GM03348 (cell line): Measurements from ENCODE around the gene FCRL3.
A peak's percentile ranks its signal among the peaks of the same experiment; 100 is the strongest.
"Not testable (repeated sequence)": the region's sequence is repeated elsewhere in the genome, so short reads cannot be mapped to it uniquely, and the experiment has no call there.

Experiments
- DNase-seq: peaks from one replicate; pipeline ENCODE4 v3.0.0; 2012; ENCODE audit warnings: low spot score

Gene FCRL3, protein sequence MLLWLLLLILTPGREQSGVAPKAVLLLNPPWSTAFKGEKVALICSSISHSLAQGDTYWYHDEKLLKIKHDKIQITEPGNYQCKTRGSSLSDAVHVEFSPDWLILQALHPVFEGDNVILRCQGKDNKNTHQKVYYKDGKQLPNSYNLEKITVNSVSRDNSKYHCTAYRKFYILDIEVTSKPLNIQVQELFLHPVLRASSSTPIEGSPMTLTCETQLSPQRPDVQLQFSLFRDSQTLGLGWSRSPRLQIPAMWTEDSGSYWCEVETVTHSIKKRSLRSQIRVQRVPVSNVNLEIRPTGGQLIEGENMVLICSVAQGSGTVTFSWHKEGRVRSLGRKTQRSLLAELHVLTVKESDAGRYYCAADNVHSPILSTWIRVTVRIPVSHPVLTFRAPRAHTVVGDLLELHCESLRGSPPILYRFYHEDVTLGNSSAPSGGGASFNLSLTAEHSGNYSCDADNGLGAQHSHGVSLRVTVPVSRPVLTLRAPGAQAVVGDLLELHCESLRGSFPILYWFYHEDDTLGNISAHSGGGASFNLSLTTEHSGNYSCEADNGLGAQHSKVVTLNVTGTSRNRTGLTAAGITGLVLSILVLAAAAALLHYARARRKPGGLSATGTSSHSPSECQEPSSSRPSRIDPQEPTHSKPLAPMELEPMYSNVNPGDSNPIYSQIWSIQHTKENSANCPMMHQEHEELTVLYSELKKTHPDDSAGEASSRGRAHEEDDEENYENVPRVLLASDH

DNA sequence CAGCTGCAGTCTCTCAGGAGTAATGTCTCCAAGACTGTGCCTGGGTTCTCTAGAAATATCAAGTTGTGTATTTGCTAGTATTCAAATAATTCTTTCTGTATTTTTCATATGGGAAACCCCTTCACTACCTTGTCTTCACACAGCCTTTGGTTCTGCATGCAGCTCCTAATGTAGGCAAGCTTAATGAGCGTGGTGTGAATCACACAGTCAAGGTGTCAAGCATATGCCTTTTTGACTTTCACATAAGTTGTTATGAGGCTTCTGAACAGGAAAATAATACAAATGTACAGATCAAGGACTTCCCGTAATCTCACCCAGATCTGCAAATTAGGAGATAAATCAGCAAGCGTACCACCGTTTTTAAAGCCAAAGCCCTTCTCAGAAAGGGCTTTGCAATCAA, at the start of gene FCRL3:
Gene FCRL3 (minus strand): TSS at position 38 of the 400 bp plus-strand sequence. CDS start 280 bp downstream, outside the sequence.
- DNase-seq, result no peak

GRCh38 chr1:157748262-157748817, 47.8 kb upstream of the FCRL3 start:
- no peak for DNase-seq

- no peak for DNase-seq
Measured at GRCh38 chr1:157739229-157739901, 38.8 kb upstream of the FCRL3 start.

DNA sequence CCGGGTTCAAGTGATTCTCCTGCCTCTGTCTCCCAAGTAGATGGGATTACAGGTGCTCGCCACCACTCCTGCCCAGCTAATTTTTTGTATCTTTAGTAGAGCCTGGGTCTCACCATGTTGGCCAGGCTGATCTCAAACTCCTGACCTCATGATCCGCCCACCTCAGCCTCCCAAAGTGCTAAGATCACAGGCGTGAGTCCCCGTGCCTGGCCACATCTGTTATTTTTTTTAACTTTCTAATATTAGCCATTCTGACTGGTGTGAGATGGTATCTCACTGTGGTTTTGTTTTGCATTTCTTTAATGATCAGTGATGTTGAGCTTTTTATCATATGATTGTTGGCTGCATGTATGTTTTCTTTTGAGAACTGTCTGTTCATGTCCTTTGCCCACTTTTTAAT, 35.4 kb upstream of the FCRL3 start:
- not testable (repeated sequence) for DNase-seq

DNA sequence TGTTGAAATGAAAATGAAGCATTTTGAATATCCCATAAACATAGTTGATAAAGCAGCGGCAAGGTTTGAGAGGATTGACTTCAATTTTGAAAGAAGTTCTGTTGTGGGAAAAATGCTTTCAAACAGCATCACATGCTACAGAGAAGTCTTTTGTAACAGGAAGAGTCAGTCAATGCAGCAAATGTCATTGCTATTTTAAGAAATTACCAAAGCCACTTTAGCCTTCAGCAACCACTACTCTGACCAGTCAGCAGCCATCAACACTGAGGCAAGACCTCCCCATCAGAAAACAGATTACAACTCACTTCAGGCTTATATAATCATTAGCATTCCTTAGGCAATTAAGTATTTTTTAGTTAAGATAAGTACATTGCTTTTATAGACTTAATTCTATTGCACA, 33.8 kb upstream of the FCRL3 start:
- no peak for DNase-seq

DNA sequence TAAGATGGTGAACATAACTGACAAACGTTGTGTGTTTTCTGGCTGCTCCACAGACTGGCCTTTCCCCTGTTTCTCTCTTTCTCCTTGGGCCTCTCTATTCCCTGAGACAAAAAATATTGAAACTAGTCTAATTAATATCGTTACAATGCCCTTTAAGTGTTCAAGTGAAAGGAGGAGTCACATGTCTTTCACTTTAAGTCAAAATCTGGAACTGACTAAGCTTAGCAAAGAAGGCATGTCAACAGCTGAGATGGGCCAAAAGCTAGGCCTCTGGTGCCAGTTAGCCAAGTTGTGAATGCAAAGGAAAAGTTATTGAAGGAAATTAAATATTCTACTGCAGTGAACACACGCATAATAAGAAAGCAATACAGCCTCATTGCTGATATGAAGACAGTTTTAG, 32.2 kb upstream of the FCRL3 start:
- DNase-seq, result no peak

GRCh38 chr1:157725221-157725577, 24.6 kb upstream of the FCRL3 start:
- DNase-seq, result no peak

GRCh38 chr1:157724537-157725220, 24.1 kb upstream of the FCRL3 start:
- no peak for DNase-seq

DNA sequence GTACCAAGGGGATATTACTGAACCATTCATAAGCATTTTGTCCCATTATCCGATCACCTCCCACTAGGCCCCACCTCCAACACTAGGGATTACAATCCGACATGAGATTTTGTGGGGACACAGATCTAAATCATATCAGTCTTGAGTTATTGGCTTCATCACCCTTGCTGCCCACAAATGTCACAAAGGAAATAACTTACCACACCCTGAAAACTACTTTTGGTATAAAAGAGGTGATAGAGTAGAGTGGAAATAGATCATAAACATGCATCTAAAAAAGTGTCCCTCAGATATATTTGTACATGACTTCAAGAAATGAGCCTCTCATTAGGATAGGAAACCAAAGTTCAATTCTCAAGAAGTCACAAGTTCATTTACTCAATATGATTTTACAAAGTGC, 22.6 kb upstream of the FCRL3 start:
- no peak for DNase-seq

DNA sequence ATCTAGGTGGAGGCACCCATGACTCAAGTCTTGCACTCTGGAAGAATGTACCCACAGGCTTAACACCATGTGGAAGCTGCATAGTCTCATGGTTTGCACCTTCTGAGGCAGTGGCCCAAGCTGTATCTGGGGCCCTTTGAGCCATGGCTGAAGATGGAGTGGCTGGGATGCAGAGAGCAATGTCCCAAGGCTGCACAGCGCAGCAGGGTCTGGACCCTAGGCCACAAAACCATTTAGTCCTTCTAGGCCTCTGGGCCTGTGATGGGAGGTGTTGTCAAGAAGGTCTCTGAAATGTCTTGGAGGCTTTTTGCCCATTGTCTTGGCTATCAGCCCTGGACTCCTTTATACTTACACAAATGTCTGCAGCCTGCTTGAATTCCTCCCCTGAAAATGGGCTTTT, 21.4 kb upstream of the FCRL3 start:
- DNase-seq, result no peak

DNA sequence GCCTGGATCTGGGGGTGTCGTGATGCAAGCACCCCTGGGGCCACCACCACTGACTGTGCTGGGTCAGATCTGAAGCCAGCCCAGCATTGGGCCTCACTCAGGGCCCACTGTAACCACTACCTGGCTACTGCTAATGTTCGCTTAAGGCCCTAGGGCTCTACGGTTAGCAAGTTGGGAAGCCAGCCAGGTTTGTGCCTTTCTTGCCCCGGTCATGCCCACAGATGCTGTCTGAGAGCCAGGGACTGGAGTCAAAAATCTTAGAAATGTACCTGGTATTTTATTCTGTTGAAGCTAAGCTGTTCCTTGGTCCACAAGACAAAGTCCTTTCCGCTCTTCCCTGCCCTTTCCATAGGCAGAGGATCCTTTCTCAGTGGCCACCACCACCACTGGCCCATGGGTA, 15.2 kb upstream of the FCRL3 start:
- no peak for DNase-seq

GRCh38 chr1:157711802-157712201, 11.2 kb upstream of the FCRL3 start:
- no peak for DNase-seq

DNA sequence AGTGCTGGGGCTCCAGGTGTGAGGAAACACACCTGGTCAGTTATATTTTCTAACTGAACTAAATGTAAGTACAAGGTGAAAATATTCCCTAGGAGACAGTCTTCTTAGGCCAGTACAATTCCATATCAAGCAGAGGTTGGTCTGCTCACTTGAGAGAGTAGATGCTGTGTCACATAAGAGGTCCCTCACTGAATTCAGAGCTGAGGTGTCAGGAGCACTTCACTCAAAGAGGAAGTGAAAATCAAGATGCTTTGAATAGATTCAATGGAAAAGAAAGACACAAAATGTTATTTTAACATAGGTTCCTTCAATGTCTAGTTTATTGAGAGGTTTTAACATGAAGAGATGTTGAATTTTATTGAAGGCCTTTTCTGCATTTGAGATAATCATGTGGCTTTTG, 4.3 kb upstream of the FCRL3 start:
- no peak for DNase-seq

- no peak for DNase-seq
Measured at GRCh38 chr1:157703981-157704380, 3.4 kb upstream of the FCRL3 start.

GRCh38 chr1:157702308-157702825, 1.8 kb upstream of the FCRL3 start:
- no peak for DNase-seq

GRCh38 chr1:157700305-157700704, 264 bp downstream of the FCRL3 start:
- DNase-seq, result no peak

DNA sequence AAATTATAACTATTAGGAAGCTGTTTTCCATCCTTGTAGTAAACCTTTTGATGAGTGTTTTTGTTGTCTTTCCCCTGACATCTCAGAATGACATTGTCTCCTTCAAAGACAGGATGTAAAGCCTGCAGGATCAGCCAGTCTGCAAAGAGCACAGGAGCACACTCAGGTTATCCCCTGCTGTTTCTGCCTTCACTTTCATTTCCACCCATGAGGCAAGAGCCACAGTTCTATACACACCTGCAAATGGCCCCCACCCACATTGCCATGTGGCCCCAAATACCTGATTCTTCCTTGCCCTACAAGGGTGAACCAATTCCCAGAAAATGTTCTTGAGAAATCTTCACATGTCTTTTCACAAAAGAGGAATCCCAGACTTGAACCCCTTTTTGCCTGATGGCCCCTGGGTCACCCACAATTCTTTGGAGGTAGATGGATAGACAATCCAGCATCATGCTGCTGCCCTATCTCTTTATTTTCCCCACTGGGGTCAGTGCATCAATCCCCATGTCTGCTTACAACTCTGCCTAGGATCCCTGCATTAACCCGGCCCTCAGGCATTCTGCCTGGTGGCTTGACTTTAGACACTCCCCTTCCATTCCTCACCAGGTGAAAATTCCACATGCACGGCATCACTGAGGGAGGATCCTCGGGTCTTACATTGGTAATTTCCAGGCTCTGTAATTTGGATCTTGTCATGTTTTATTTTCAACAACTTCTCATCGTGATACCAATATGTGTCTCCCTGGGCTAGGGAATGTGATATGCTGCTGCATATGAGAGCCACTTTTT, 2.6 kb downstream of the FCRL3 start:
- no peak for DNase-seq

GRCh38 chr1:157696966-157697628, 3.5 kb downstream of the FCRL3 start:
- no peak for DNase-seq

DNA sequence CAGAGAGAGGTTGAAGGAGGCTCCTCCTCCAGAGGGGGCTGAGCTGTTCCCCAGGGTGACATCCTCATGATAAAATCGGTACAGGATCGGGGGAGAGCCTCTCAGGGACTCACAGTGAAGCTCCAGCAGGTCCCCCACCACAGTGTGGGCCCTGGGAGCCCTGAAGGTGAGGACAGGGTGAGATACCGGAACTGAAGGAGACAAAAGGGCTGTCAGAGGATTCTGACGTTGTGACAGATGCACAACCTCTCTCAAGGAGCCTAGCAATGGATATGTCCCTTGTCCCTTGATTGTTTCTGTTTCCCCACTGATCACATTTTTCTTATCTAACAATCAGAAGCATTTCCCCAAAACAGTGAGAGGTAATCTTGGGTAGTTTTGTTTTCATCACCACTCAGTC, 5.2 kb downstream of the FCRL3 start:
- no peak for DNase-seq

GRCh38 chr1:157691285-157691920, 9.2 kb downstream of the FCRL3 start:
- peak; percentile 77 for DNase-seq
